K562 (cell line): ENCODE results near the gene ATXN10. TPM values are rescaled to one million over a fixed set of nuclear protein-coding genes. Genes with fewer than 3 reads are reported as not detected.

Experiments used
- CBFA2T3 ChIP-seq: fragments of 450-650 bp; IDR thresholded peaks from 2 replicates; pipeline ENCODE4 v1.6.1; 2017
- CCNT2 ChIP-seq: IDR thresholded peaks from 2 replicates; pipeline ENCODE4 v1.6.1; 2011; ENCODE audit warnings: borderline replicate concordance, low read depth, mild to moderate bottlenecking, moderate library complexity, mixed read lengths, low read length; ENCODE audit not compliant: insufficient read length; ENCODE audit errors: extremely low read depth
- DPF2 ChIP-seq: fragments of 450-650 bp; IDR thresholded peaks from 2 replicates; pipeline ENCODE4 v1.6.1; 2016
- E2F3 ChIP-seq: fragments of 250-450 bp; sonication (Bioruptor Pico); IDR thresholded peaks from 2 replicates; pipeline ENCODE4 v1.4.0; 2020; ENCODE audit warnings: mild to moderate bottlenecking
- FOXP1 ChIP-seq: sonication (generic); formaldehyde crosslinking; IDR thresholded peaks from 2 replicates; pipeline ENCODE4 v1.8.0; 2022; ENCODE audit warnings: mild to moderate bottlenecking, missing genetic modification reagents
- HDAC2 ChIP-seq: fragments of 450-650 bp; IDR thresholded peaks from 2 replicates; pipeline ENCODE4 v1.6.1; 2016; ENCODE audit warnings: mild to moderate bottlenecking
- HES1 ChIP-seq: fragments of 450-650 bp; IDR thresholded peaks from 2 replicates; pipeline ENCODE4 v1.6.1; 2016; ENCODE audit warnings: low read depth, mild to moderate bottlenecking, moderate library complexity
- KHSRP ChIP-seq: fragments of 450-650 bp; IDR thresholded peaks from 2 replicates; pipeline ENCODE4 v1.6.1; 2017
- MAFG ChIP-seq: fragments of 450-650 bp; conservative IDR thresholded peaks from 2 replicates; pipeline ENCODE4 v1.6.1; 2016; ENCODE audit warnings: missing genetic modification characterization, missing compliant biosample characterization
- MTF1 ChIP-seq: fragments of 250-450 bp; sonication (Bioruptor Pico); IDR thresholded peaks from 2 replicates; pipeline ENCODE4 v1.9.0; 2021; ENCODE audit warnings: moderate library complexity, mild to moderate bottlenecking, inconsistent platforms, borderline replicate concordance
- NCOR1 ChIP-seq: fragments of 450-650 bp; IDR thresholded peaks from 2 replicates; pipeline ENCODE4 v1.6.1; 2016; ENCODE audit warnings: mild to moderate bottlenecking, moderate library complexity
- NEUROD1 ChIP-seq: fragments of 150-350 bp; IDR thresholded peaks from 2 replicates; pipeline ENCODE4 v1.6.1; 2014; ENCODE audit warnings: borderline replicate concordance, low read length, low read depth; ENCODE audit not compliant: partially characterized antibody
- NFATC3 ChIP-seq: fragments of 450-650 bp; IDR thresholded peaks from 2 replicates; pipeline ENCODE4 v1.6.1; 2017; ENCODE audit warnings: mild to moderate bottlenecking
- NFYB ChIP-seq: IDR thresholded peaks from 2 replicates; pipeline ENCODE4 v1.6.1; 2011; ENCODE audit warnings: mild to moderate bottlenecking, moderate library complexity; ENCODE audit not compliant: insufficient read length; ENCODE audit errors: extremely low read depth
- NUFIP1 ChIP-seq: fragments of 450-650 bp; IDR thresholded peaks from 2 replicates; pipeline ENCODE4 v1.6.1; 2018; ENCODE audit not compliant: partially characterized antibody
- SFPQ ChIP-seq: fragments of 200-400 bp; formaldehyde crosslinking; IDR thresholded peaks from 2 replicates; pipeline ENCODE4 v1.6.1; 2017; ENCODE audit warnings: mild to moderate bottlenecking, low read depth, low read length, moderate library complexity
- SMARCE1 ChIP-seq: fragments of 450-650 bp; IDR thresholded peaks from 2 replicates; pipeline ENCODE4 v1.7.1; 2016; ENCODE audit warnings: mild to moderate bottlenecking
- SP2 ChIP-seq: IDR thresholded peaks from 2 replicates; pipeline ENCODE4 v1.6.1; 2011; ENCODE audit warnings: mild to moderate bottlenecking, low read depth, low read length, moderate library complexity; ENCODE audit not compliant: poor library complexity, severe bottlenecking; ENCODE audit errors: extremely low read depth
- ZNF384 ChIP-seq: IDR thresholded peaks from 2 replicates; pipeline ENCODE4 v1.6.1; 2012; ENCODE audit warnings: low read depth, low read length, improper control_type of control experiment
- ZNF431 ChIP-seq: sonication (generic); formaldehyde crosslinking; IDR thresholded peaks from 2 replicates; pipeline ENCODE4 v1.8.0; 2022; ENCODE audit warnings: mild to moderate bottlenecking, missing genetic modification reagents
- polyA plus RNA-seq, 8 experiments: library from polyadenylated mRNA; depleted of rRNA in 4 of 8; stranded (reverse) in 5 of 8; unstranded in 3 of 8; fragments of >200 nt; fragmentation: Nextera tagmentation in 2 of 8; fragmentation: Illumina TruSeq in 1 of 8; extraction: Ambion mirVana in 2 of 8; extraction: Trizol in 1 of 8; gene quantifications; 2 replicates each; pipeline versions ENCODE4 v1.2.1 to v1.2.3, GENCODE V29; 2011 to 2014; ENCODE audit warnings: inconsistent platforms in 1 of 8, missing spikeins in 1 of 8
- total RNA-seq, 7 experiments: library from RNA; depleted of rRNA in 6 of 7; stranded (reverse); fragments of >200 nt in 6 of 7; fragmentation: Illumina TruSeq in 2 of 7; extraction: Trizol in 2 of 7; gene quantifications; 2 replicates each; pipeline versions ENCODE4 v1.2.1 to v1.2.3, GENCODE V29; 2011 to 2021; ENCODE audit warnings: low replicate concordance in 1 of 7
- TF ChIP-seq, protein P1 (sequence below): fragments of 450-650 bp; IDR thresholded peaks from 2 replicates; pipeline ENCODE4 v1.6.1; 2016; ENCODE audit warnings: antibody characterized with exemption
- TF ChIP-seq, protein P2 (sequence below): fragments of 250-450 bp; sonication (Bioruptor Pico); IDR thresholded peaks from 2 replicates; pipeline ENCODE4 v1.8.0; 2021; ENCODE audit warnings: moderate library complexity, mild to moderate bottlenecking, inconsistent platforms
- TF ChIP-seq, protein P3 (sequence below): fragments of 450-650 bp; IDR thresholded peaks from 2 replicates; pipeline ENCODE4 v1.7.1; 2018; ENCODE audit warnings: mild to moderate bottlenecking, low read depth; ENCODE audit not compliant: partially characterized antibody

The ATXN10 gene
- total and polyA plus RNA-seq, 9 of the 15 experiments (the other 6 are each of a cell fraction or from before 2014, with no cell fraction given) = 11.5 to 190 (median 33.6) TPM

DNA sequence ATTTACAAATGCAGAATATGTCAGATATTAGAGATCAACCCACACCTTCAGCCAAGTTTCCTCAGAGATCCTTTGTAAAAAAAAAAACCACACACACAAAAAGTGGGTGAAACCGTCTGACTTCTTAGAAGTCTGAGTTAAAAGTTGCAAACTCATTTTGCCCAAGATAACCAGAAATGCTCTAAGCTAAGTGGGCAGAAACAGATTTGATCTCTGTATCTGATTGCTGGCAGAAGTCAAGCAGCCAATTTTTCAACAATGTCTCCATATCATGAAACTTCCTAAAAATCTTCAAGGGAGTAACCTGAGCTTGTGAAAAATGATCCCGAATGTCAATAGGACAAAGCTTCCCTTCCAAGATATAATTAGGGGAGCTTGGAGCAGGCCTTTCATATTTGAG, 28.6 kb upstream of the ATXN10 start (continued):
- no peak for TF ChIP-seq NUFIP1
- TF ChIP-seq, protein P1, sequence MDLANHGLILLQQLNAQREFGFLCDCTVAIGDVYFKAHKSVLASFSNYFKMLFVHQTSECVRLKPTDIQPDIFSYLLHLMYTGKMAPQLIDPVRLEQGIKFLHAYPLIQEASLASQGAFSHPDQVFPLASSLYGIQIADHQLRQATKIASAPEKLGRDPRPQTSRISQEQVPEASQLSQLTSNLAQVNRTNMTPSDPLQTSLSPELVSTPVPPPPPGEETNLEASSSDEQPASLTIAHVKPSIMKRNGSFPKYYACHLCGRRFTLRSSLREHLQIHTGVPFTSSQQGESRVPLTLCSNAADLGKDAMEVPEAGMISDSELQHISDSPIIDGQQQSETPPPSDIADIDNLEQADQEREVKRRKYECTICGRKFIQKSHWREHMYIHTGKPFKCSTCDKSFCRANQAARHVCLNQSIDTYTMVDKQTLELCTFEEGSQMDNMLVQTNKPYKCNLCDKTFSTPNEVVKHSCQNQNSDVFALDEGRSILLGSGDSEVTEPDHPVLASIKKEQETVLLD = no peak
- TF ChIP-seq NEUROD1 = no peak
- TF ChIP-seq NCOR1 = peak; percentile 39; the same call in 1 of the 2 replicates
- TF ChIP-seq, protein P2, sequence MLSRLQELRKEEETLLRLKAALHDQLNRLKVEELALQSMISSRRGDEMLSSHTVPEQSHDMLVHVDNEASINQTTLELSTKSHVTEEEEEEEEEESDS (CRISPR knock-in tag) = no peak
- TF ChIP-seq DPF2 = peak; percentile 75
- TF ChIP-seq SFPQ = no peak
- peak; percentile 77; the same call in 1 of the 2 replicates for TF ChIP-seq HES1
- TF ChIP-seq HDAC2 = peak; percentile 83
- peak; percentile 68; the same call in 1 of the 2 replicates for TF ChIP-seq SMARCE1
- TF ChIP-seq MTF1 (CRISPR knock-in tag) = no peak
- TF ChIP-seq ZNF384 = peak; percentile 40; the same call in 1 of the 2 replicates
- no peak for TF ChIP-seq ZNF431 (CRISPR knock-in tag)
- no peak for TF ChIP-seq KHSRP
- TF ChIP-seq MAFG = peak; percentile 63
- peak; percentile 71 for TF ChIP-seq CBFA2T3
- TF ChIP-seq NFYB = no peak
- peak; percentile 51 for TF ChIP-seq CCNT2
- no peak for TF ChIP-seq SP2
- no peak for TF ChIP-seq NFATC3
- TF ChIP-seq FOXP1 = no peak
- no peak for TF ChIP-seq E2F3 (CRISPR knock-in tag)
- TF ChIP-seq, protein P3, sequence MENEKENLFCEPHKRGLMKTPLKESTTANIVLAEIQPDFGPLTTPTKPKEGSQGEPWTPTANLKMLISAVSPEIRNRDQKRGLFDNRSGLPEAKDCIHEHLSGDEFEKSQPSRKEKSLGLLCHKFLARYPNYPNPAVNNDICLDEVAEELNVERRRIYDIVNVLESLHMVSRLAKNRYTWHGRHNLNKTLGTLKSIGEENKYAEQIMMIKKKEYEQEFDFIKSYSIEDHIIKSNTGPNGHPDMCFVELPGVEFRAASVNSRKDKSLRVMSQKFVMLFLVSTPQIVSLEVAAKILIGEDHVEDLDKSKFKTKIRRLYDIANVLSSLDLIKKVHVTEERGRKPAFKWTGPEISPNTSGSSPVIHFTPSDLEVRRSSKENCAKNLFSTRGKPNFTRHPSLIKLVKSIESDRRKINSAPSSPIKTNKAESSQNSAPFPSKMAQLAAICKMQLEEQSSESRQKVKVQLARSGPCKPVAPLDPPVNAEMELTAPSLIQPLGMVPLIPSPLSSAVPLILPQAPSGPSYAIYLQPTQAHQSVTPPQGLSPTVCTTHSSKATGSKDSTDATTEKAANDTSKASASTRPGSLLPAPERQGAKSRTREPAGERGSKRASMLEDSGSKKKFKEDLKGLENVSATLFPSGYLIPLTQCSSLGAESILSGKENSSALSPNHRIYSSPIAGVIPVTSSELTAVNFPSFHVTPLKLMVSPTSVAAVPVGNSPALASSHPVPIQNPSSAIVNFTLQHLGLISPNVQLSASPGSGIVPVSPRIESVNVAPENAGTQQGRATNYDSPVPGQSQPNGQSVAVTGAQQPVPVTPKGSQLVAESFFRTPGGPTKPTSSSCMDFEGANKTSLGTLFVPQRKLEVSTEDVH = no peak
